ENCODE measurements around the gene MICU2. TPM values are rescaled to one million over a fixed set of nuclear protein-coding genes. Genes with fewer than 3 reads are reported as not detected.

Gene MICU2
- total RNA-seq, 1 experiment from 2014 or later: 69.9 TPM

- H3K9me3 ChIP-seq (ENCODE audit: low read length): no peaks in the 10 kb centered on the region
- H3K36me3 ChIP-seq (ENCODE audit: low read depth, low read length): no peaks in the 10 kb centered on the region; the same call in 1 of the 2 replicates
- H4K20me1 ChIP-seq (ENCODE audit: low read length): no peaks in the 10 kb centered on the region
- peaks cover 9% of the 10 kb centered on the region for H3K4me1 ChIP-seq (ENCODE audit: insufficient read depth, low read length)
- H3K4me2 ChIP-seq (ENCODE audit: low read length): no peak overlapping the region
- DNase-seq (no peak), ATAC-seq (no peak)
- H3K4me3 ChIP-seq (ENCODE audit: low read length): no peak overlapping the region
- no peaks in the 10 kb centered on the region for H3K9me2 ChIP-seq (replicated peaks; ENCODE audit: low read length)
- no peaks in the 10 kb centered on the region for H3K27me3 ChIP-seq (ENCODE audit: low read length)
- no peaks in the 10 kb centered on the region for H3K79me2 ChIP-seq (ENCODE audit: low read length)
- H3K27ac ChIP-seq (ENCODE audit: low read length): no peak overlapping the region
- intact Hi-C loops (cut with micrococcal nuclease): no loop called here
- no TSS peak for BruUV-seq (replicated peaks)
- POLR2A ChIA-PET (ENCODE audit: unreplicated experiment): no interaction called here
- TF ChIP-seq EZH2 (IDR thresholded peaks at IDR 0.05; ENCODE audit: low read length, unreplicated experiment) (no peak), EZH2phosphoT487 (IDR thresholded peaks at IDR 0.05; ENCODE audit: borderline replicate concordance, low read length) (no peak), CTCF (conservative IDR thresholded peaks at IDR 0.05; ENCODE audit: low read depth, low read length) (no peak)
- H3K9ac ChIP-seq (ENCODE audit: low read length): no peak overlapping the region
- no peaks in the 10 kb centered on the region for H3F3A ChIP-seq (ENCODE audit: low read length, unreplicated experiment)
- CTCF ChIA-PET: no interaction called here
- no peak overlapping the region for H2AFZ ChIP-seq (ENCODE audit: low read length)
Observed at GRCh38 chr13:21534760-21535159, 69.2 kb downstream of the MICU2 start.

GRCh38 chr13:21531455-21531854 is 72.5 kb downstream of the MICU2 start:
- no peaks in the 10 kb centered on the region for H4K20me1 ChIP-seq (ENCODE audit: low read length)
- TF ChIP-seq EZH2phosphoT487 (IDR thresholded peaks at IDR 0.05; ENCODE audit: borderline replicate concordance, low read length): no peak
- TF ChIP-seq CTCF (conservative IDR thresholded peaks at IDR 0.05; ENCODE audit: low read depth, low read length): no peak
- TF ChIP-seq EZH2 (IDR thresholded peaks at IDR 0.05; ENCODE audit: low read length, unreplicated experiment): no peak
- ATAC-seq: no peak
- no peaks in the 10 kb centered on the region for H3K27me3 ChIP-seq (ENCODE audit: low read length)
- no peaks in the 10 kb centered on the region for H3F3A ChIP-seq (ENCODE audit: low read length, unreplicated experiment)
- H2AFZ ChIP-seq (ENCODE audit: low read length): no peak overlapping the region
- H3K9ac ChIP-seq (ENCODE audit: low read length): no peak overlapping the region
- ChIA-PET CTCF (no interaction called here), POLR2A (ENCODE audit: unreplicated experiment) (interaction anchor here (0.7 kb wide), 1 partner anchor 29 kb away, joined by 3 read pairs; no protein-coding TSS in a partner anchor)
- DNase-seq: no peak
- H3K4me3 ChIP-seq (ENCODE audit: low read length): no peak overlapping the region
- no peaks in the 10 kb centered on the region for H3K36me3 ChIP-seq (ENCODE audit: low read depth, low read length)
- no peaks in the 10 kb centered on the region for H3K9me3 ChIP-seq (ENCODE audit: low read length)
- H3K9me2 ChIP-seq (replicated peaks; ENCODE audit: low read length): no peaks in the 10 kb centered on the region
- intact Hi-C loops (cut with micrococcal nuclease): no loop called here
- no peaks in the 10 kb centered on the region for H3K4me1 ChIP-seq (ENCODE audit: insufficient read depth, low read length)
- no peak overlapping the region for H3K27ac ChIP-seq (ENCODE audit: low read length)
- H3K4me2 ChIP-seq (ENCODE audit: low read length): no peak overlapping the region
- H3K79me2 ChIP-seq (ENCODE audit: low read length): no peaks in the 10 kb centered on the region
- BruUV-seq (replicated peaks): no TSS peak

DNA sequence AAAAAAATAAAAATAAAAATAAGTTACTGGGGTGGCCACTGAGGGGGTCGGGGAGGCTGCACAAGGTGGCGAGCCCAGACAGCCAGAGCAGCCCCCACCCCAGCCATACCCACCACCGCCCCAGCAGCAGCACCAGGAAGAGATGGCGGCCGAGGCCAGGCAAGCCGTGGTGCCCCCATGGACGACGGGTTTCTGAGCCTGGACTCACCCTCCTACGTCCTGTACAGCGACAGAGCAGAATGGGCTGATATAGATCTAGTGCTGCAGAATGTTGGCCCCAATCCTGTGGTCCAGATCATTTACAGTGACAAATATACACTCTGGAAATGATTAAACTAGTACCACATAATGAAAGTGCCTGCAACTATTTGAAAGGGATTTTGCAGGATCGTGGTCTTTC is 73.3 kb downstream of the MICU2 start:
- Histone ChIP-seq H3F3A (ENCODE audit: low read length, unreplicated experiment) (no peaks in the 10 kb centered on the region), H3K9me2 (replicated peaks; ENCODE audit: low read length) (no peaks in the 10 kb centered on the region), H2AFZ (ENCODE audit: low read length) (no peak overlapping the region), H3K27me3 (ENCODE audit: low read length) (no peaks in the 10 kb centered on the region), H3K79me2 (ENCODE audit: low read length) (no peaks in the 10 kb centered on the region), H4K20me1 (ENCODE audit: low read length) (no peaks in the 10 kb centered on the region), H3K4me3 (ENCODE audit: low read length) (no peak overlapping the region), H3K9ac (ENCODE audit: low read length) (no peak overlapping the region), H3K4me1 (ENCODE audit: insufficient read depth, low read length) (no peaks in the 10 kb centered on the region), H3K36me3 (ENCODE audit: low read depth, low read length) (no peaks in the 10 kb centered on the region), H3K4me2 (ENCODE audit: low read length) (no peak overlapping the region), H3K27ac (ENCODE audit: low read length) (no peak overlapping the region), H3K9me3 (ENCODE audit: low read length) (no peaks in the 10 kb centered on the region)
- TF ChIP-seq EZH2phosphoT487 (IDR thresholded peaks at IDR 0.05; ENCODE audit: borderline replicate concordance, low read length) (no peak), CTCF (conservative IDR thresholded peaks at IDR 0.05; ENCODE audit: low read depth, low read length) (no peak), EZH2 (IDR thresholded peaks at IDR 0.05; ENCODE audit: low read length, unreplicated experiment) (no peak)
- intact Hi-C loops (cut with micrococcal nuclease): no loop called here
- DNase-seq: no peak
- BruUV-seq (replicated peaks): no TSS peak
- no peak for ATAC-seq
- ChIA-PET CTCF (no interaction called here), POLR2A (ENCODE audit: unreplicated experiment) (no interaction called here)
